ENCODE results near the gene KIAA1210. TPM values are rescaled to one million over a fixed set of nuclear protein-coding genes. Genes with fewer than 3 reads are reported as not detected.

The KIAA1210 gene
- total RNA-seq, 1 experiment from 2014 or later, result not detected

DNA sequence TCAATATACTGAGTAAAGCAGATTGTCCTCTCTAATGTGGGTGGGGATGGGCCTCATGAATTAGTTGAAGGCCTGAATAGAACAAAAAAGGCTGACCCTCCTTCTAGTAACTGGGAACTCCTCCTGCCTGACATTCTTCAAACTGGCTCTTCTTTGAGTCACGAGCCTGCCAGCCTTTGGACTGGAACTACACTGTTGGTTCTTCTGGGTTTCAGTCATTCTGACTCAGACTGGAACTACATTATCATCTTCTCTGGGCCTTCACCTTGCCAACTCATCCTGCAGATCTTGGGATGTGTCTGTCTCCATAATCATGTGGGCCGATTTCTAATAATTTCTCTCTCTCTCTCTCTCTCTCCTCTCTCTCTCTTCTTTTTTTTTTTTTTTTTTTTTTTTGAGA, 81.7 kb downstream of the KIAA1210 start:
- POLR2A ChIA-PET, result no interaction called here
- Histone ChIP-seq H3K9me2 (ENCODE audit: insufficient read depth) (no peaks in the 10 kb centered on the region), H3K27me3 (ENCODE audit: insufficient read depth, low read length) (no peaks in the 10 kb centered on the region), H3K4me2 (ENCODE audit: low read length) (no peak overlapping the region), H2AFZ (ENCODE audit: low read depth, low read length, poor library complexity, severe bottlenecking) (no peak overlapping the region), H3K4me1 (ENCODE audit: control insufficient read depth in 1 of 2, insufficient read depth in 2 of 2, low read length in 2 of 2) (peaks cover 7 to 13% of the 10 kb centered on the region in 2 experiments; a peak in 3 of 4 replicates), H3K9me3 (ENCODE audit: control insufficient read depth in 1 of 2, insufficient read depth in 1 of 2, low read depth in 1 of 2, low read length in 2 of 2) (no peaks in the 10 kb centered on the region), H3K27ac (ENCODE audit: low read depth, low read length) (no peak overlapping the region), H4K20me1 (ENCODE audit: insufficient read depth) (no peaks in the 10 kb centered on the region), H3K9ac (ENCODE audit: low read length) (no peak overlapping the region), H3K36me3 (ENCODE audit: control insufficient read depth in 1 of 2, insufficient read depth in 2 of 2, low read length in 2 of 2) (no peaks in the 10 kb centered on the region), H3K4me3 (replicated peaks in 1 of 2; ENCODE audit: low read depth in 1 of 2, low read length in 2 of 2) (no peak overlapping the region), H3K79me2 (ENCODE audit: insufficient read depth, low read length) (no peaks in the 10 kb centered on the region)
- intact Hi-C loops (cut with micrococcal nuclease), result no loop called here
- CTCF ChIA-PET, result no interaction called here
- TF ChIP-seq SP1 (IDR thresholded peaks at IDR 0.05; ENCODE audit: low read depth) (no peak), CBX3 (IDR thresholded peaks at IDR 0.05; ENCODE audit: low read depth) (no peak), SIN3A (IDR thresholded peaks at IDR 0.05; ENCODE audit: low read depth) (no peak), JUND (IDR thresholded peaks at IDR 0.05) (no peak), RAD21 (IDR thresholded peaks at IDR 0.05; ENCODE audit: low read depth) (no peak), ELF1 (IDR thresholded peaks at IDR 0.05; ENCODE audit: borderline replicate concordance, low read depth) (no peak), POLR2A (IDR thresholded peaks at IDR 0.05; ENCODE audit: borderline replicate concordance, extremely low read depth, insufficient read depth, insufficient read length) (no peak), ZFX (IDR thresholded peaks at IDR 0.05) (no peak), EZH2phosphoT487 (IDR thresholded peaks at IDR 0.05; ENCODE audit: borderline replicate concordance) (no peak), FOSL1 (IDR thresholded peaks at IDR 0.05; ENCODE audit: low read depth) (no peak)
- TF ChIP-seq, protein P1, sequence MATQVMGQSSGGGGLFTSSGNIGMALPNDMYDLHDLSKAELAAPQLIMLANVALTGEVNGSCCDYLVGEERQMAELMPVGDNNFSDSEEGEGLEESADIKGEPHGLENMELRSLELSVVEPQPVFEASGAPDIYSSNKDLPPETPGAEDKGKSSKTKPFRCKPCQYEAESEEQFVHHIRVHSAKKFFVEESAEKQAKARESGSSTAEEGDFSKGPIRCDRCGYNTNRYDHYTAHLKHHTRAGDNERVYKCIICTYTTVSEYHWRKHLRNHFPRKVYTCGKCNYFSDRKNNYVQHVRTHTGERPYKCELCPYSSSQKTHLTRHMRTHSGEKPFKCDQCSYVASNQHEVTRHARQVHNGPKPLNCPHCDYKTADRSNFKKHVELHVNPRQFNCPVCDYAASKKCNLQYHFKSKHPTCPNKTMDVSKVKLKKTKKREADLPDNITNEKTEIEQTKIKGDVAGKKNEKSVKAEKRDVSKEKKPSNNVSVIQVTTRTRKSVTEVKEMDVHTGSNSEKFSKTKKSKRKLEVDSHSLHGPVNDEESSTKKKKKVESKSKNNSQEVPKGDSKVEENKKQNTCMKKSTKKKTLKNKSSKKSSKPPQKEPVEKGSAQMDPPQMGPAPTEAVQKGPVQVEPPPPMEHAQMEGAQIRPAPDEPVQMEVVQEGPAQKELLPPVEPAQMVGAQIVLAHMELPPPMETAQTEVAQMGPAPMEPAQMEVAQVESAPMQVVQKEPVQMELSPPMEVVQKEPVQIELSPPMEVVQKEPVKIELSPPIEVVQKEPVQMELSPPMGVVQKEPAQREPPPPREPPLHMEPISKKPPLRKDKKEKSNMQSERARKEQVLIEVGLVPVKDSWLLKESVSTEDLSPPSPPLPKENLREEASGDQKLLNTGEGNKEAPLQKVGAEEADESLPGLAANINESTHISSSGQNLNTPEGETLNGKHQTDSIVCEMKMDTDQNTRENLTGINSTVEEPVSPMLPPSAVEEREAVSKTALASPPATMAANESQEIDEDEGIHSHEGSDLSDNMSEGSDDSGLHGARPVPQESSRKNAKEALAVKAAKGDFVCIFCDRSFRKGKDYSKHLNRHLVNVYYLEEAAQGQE (IDR thresholded peaks at IDR 0.05; ENCODE audit: low read depth), result no peak
- no TSS peak for BruUV-seq (replicated peaks)
- DNase-seq (ENCODE audit: low read depth, low spot score) (no peak), ATAC-seq (no peak)
- RAD21 ChIA-PET (ENCODE audit: low non-redundant PET in 1 of 2, low total read pairs in 2 of 2, uncharacterized antibody in 2 of 2, unreplicated experiment in 2 of 2), result no interaction called here
